Measurements from ENCODE around the gene CYP19A1. TPM values are rescaled to one million over a fixed set of nuclear protein-coding genes. Genes with fewer than 3 reads are reported as not detected.

Gene CYP19A1
- polyA plus RNA-seq, 2 donors, result 0.05 TPM; not detected in 1

- Histone ChIP-seq H3K9me3 (ENCODE audit: control insufficient read depth in 2 of 2, insufficient read depth in 1 of 2, low read depth in 1 of 2, low read length in 1 of 2) (no peaks in the 10 kb centered on the region), H3K27me3 (ENCODE audit: control insufficient read depth in 1 of 2, insufficient read depth in 2 of 2, low read length in 2 of 2) (no peaks in the 10 kb centered on the region), H3K27ac (ENCODE audit: low read depth in 2 of 2, low read length in 1 of 2) (no peak overlapping the region), H3K4me1 (ENCODE audit: control insufficient read depth in 2 of 2, insufficient read depth in 2 of 2, low read length in 1 of 2) (no peaks in the 10 kb centered on the region), H3K36me3 (ENCODE audit: control insufficient read depth in 2 of 2, insufficient read depth in 2 of 2, low read length in 1 of 2) (no peaks in the 10 kb centered on the region), H3K4me3 (ENCODE audit: low read depth in 1 of 2, low read length in 2 of 2) (no peak overlapping the region)
Measured at GRCh38 chr15:51243774-51244173, 94.6 kb downstream of the CYP19A1 start.

DNA sequence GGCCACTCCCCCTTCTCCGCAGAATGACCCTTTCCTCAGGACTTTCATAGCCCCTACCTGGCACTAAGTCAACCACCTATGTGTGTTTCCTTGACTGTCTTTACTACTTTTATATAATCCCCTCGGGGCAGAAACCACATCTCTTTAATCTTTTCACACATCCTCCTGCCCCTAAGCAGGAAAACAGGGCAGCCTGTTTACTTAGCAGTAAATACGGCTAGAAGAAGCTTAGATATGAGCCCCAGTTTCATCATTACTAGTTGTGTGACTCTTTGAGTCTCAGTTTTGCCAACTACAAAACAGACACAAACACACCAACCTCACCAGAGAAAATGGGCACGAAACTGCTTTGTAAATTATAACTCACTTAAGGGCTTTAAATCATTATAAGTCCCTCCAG lies 98.3 kb downstream of the CYP19A1 start:
- no peaks in the 10 kb centered on the region for H3K4me1 ChIP-seq (ENCODE audit: control insufficient read depth in 2 of 2, insufficient read depth in 2 of 2, low read length in 1 of 2)
- H3K27ac ChIP-seq (ENCODE audit: low read depth in 2 of 2, low read length in 1 of 2), result no peak overlapping the region
- 32 to 36% methylated on average over 4 of the region's 4 CpGs for WGBS, 2 donors
- no peaks in the 10 kb centered on the region for H3K27me3 ChIP-seq (ENCODE audit: control insufficient read depth in 1 of 2, insufficient read depth in 2 of 2, low read length in 2 of 2)
- no peaks in the 10 kb centered on the region for H3K36me3 ChIP-seq (ENCODE audit: control insufficient read depth in 2 of 2, insufficient read depth in 2 of 2, low read length in 1 of 2)
- H3K9me3 ChIP-seq (ENCODE audit: control insufficient read depth in 2 of 2, insufficient read depth in 1 of 2, low read depth in 1 of 2, low read length in 1 of 2), result no peaks in the 10 kb centered on the region
- H3K4me3 ChIP-seq (ENCODE audit: low read depth in 1 of 2, low read length in 2 of 2), result no peak overlapping the region

GRCh38 chr15:51237816-51238215 lies 100.6 kb downstream of the CYP19A1 start:
- Histone ChIP-seq H3K36me3 (ENCODE audit: control insufficient read depth in 2 of 2, insufficient read depth in 2 of 2, low read length in 1 of 2) (no peaks in the 10 kb centered on the region), H3K9me3 (ENCODE audit: control insufficient read depth in 2 of 2, insufficient read depth in 1 of 2, low read depth in 1 of 2, low read length in 1 of 2) (no peaks in the 10 kb centered on the region), H3K27me3 (ENCODE audit: control insufficient read depth in 1 of 2, insufficient read depth in 2 of 2, low read length in 2 of 2) (peaks cover 0 to 5% of the 10 kb centered on the region in 2 donors), H3K27ac (ENCODE audit: low read depth in 2 of 2, low read length in 1 of 2) (no peak overlapping the region), H3K4me3 (ENCODE audit: low read depth in 1 of 2, low read length in 2 of 2) (no peak overlapping the region), H3K4me1 (ENCODE audit: control insufficient read depth in 2 of 2, insufficient read depth in 2 of 2, low read length in 1 of 2) (no peaks in the 10 kb centered on the region)
- 43 to 62% methylated on average over 3 of the region's 3 CpGs for WGBS, 2 donors

DNA sequence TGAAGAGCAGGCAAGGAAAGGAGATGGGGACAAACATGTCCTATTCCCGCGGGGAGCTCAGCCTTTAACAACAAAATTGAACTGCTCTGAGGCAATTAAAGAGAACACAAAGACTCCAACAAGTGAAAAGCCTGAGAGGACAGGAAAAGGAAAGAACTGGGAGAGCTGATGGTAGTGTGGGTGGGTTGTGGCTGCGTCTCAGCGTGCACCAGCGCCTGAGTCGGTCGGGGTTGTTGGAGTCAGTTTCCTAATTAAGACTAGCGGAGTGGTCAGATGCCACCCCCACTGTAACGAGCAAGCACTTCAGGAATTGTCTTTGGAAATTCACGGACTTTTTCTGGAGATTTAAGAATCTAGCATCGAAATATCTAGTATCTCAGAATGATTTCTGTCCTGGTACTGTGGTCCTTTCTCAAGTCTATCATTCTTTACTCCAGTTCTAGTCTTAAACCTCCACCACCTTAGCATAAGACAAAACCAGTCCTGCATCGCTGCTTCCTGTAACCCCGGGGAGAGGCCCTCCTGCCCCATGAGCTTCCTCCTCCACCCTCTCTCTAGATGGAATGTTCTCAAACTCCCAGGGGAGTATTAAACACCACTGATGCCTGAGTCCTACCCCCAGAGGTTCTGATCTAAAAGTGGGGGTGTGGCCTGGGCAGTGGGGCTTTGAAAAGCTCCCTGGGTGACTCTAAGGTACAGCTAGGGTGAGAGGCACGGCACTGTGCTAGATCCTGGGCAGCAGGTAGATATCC lies 104.0 kb downstream of the CYP19A1 start:
- Histone ChIP-seq H3K27me3 (ENCODE audit: control insufficient read depth in 1 of 2, insufficient read depth in 2 of 2, low read length in 2 of 2) (peaks cover 0 to 5% of the 10 kb centered on the region in 2 donors), H3K9me3 (ENCODE audit: control insufficient read depth in 2 of 2, insufficient read depth in 1 of 2, low read depth in 1 of 2, low read length in 1 of 2) (no peaks in the 10 kb centered on the region), H3K4me3 (ENCODE audit: low read depth in 1 of 2, low read length in 2 of 2) (no peak overlapping the region), H3K27ac (ENCODE audit: low read depth in 2 of 2, low read length in 1 of 2) (no peak overlapping the region), H3K4me1 (ENCODE audit: control insufficient read depth in 2 of 2, insufficient read depth in 2 of 2, low read length in 1 of 2) (no peaks in the 10 kb centered on the region), H3K36me3 (ENCODE audit: control insufficient read depth in 2 of 2, insufficient read depth in 2 of 2, low read length in 1 of 2) (peaks cover 0 to 2% of the 10 kb centered on the region in 2 donors)
- 70 to 73% methylated on average over 14 of the region's 14 CpGs for WGBS, 2 donors

DNA sequence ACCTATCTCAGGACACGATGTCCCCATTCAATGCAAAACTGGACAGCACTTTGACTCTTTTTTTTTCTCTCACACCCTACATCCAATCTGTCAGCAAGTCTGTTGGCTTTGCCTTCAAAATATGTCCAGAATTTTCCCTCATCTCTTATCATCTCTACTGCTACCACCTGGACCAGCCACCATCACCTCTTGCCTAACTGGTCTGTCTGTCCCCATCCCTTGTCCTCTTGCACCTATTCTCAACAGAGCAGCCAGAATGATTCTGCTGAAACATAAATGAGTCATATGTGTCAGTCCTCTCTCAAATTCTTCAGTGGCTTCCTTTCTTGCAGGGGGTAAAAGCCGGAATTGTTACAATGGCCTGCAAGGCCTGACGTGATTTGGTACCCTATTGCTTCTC lies 105.8 kb downstream of the CYP19A1 start:
- no peak overlapping the region for H3K27ac ChIP-seq (ENCODE audit: low read depth in 2 of 2, low read length in 1 of 2)
- WGBS, 2 donors, result 84 to 85% methylated on average over 3 of the region's 3 CpGs
- peaks cover 0 to 2% of the 10 kb centered on the region in 2 donors for H3K4me1 ChIP-seq (ENCODE audit: control insufficient read depth in 2 of 2, insufficient read depth in 2 of 2, low read length in 1 of 2)
- H3K4me3 ChIP-seq (ENCODE audit: low read depth in 1 of 2, low read length in 2 of 2), result no peak overlapping the region
- peaks cover 0 to 2% of the 10 kb centered on the region in 2 donors for H3K36me3 ChIP-seq (ENCODE audit: control insufficient read depth in 2 of 2, insufficient read depth in 2 of 2, low read length in 1 of 2)
- peaks cover 0 to 5% of the 10 kb centered on the region in 2 donors for H3K27me3 ChIP-seq (ENCODE audit: control insufficient read depth in 1 of 2, insufficient read depth in 2 of 2, low read length in 2 of 2)
- H3K9me3 ChIP-seq (ENCODE audit: control insufficient read depth in 2 of 2, insufficient read depth in 1 of 2, low read depth in 1 of 2, low read length in 1 of 2), result no peaks in the 10 kb centered on the region

DNA sequence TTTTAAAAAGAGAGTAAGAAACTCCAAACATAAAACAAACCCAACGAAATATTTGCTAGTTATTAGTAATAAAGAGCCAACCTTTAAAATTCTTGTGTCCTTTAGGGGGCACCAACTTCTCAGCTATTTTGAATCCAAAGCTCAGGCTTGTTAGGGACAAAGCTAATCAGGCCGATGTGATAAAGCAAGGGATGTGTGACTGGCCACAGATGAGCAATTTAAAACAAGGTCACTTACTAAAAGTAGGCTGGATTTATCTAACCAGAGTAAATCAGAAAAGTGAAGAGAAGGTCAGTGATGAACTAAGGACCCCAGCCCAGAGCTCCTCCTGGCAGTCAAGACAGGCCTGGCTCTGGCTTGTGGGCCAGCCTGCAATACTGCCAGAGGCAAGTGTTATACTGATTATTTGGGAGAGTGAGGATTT lies 108.5 kb downstream of the CYP19A1 start:
- Histone ChIP-seq H3K4me3 (ENCODE audit: low read depth in 1 of 2, low read length in 2 of 2) (no peak overlapping the region), H3K36me3 (ENCODE audit: control insufficient read depth in 2 of 2, insufficient read depth in 2 of 2, low read length in 1 of 2) (peaks cover 0 to 2% of the 10 kb centered on the region in 2 donors), H3K9me3 (ENCODE audit: control insufficient read depth in 2 of 2, insufficient read depth in 1 of 2, low read depth in 1 of 2, low read length in 1 of 2) (no peaks in the 10 kb centered on the region), H3K4me1 (ENCODE audit: control insufficient read depth in 2 of 2, insufficient read depth in 2 of 2, low read length in 1 of 2) (peaks cover 0 to 2% of the 10 kb centered on the region in 2 donors), H3K27me3 (ENCODE audit: control insufficient read depth in 1 of 2, insufficient read depth in 2 of 2, low read length in 2 of 2) (peaks cover 0 to 5% of the 10 kb centered on the region in 2 donors), H3K27ac (ENCODE audit: low read depth in 2 of 2, low read length in 1 of 2) (no peak overlapping the region)
- 35 to 42% methylated on average over 2 of the region's 2 CpGs for WGBS, 2 donors

- Histone ChIP-seq H3K36me3 (ENCODE audit: control insufficient read depth in 2 of 2, insufficient read depth in 2 of 2, low read length in 1 of 2) (peaks cover 0 to 2% of the 10 kb centered on the region in 2 donors), H3K4me1 (ENCODE audit: control insufficient read depth in 2 of 2, insufficient read depth in 2 of 2, low read length in 1 of 2) (peaks cover 0 to 2% of the 10 kb centered on the region in 2 donors), H3K27me3 (ENCODE audit: control insufficient read depth in 1 of 2, insufficient read depth in 2 of 2, low read length in 2 of 2) (no peaks in the 10 kb centered on the region), H3K9me3 (ENCODE audit: control insufficient read depth in 2 of 2, insufficient read depth in 1 of 2, low read depth in 1 of 2, low read length in 1 of 2) (no peaks in the 10 kb centered on the region), H3K27ac (ENCODE audit: low read depth in 2 of 2, low read length in 1 of 2) (no peak overlapping the region), H3K4me3 (ENCODE audit: low read depth in 1 of 2, low read length in 2 of 2) (no peak overlapping the region)
- WGBS, 2 donors, result 42 to 51% methylated on average over 3 of the region's 3 CpGs
Measured at GRCh38 chr15:51227940-51228732, 110.3 kb downstream of the CYP19A1 start.

GRCh38 chr15:51226576-51227210 lies 111.7 kb downstream of the CYP19A1 start:
- 74 to 75% methylated on average over 6 of the region's 6 CpGs for WGBS, 2 donors

GRCh38 chr15:51224428-51224827 lies 114.0 kb downstream of the CYP19A1 start:
- Histone ChIP-seq H3K4me1 (ENCODE audit: control insufficient read depth in 2 of 2, insufficient read depth in 2 of 2, low read length in 1 of 2) (peaks cover 0 to 2% of the 10 kb centered on the region in 2 donors), H3K9me3 (ENCODE audit: control insufficient read depth in 2 of 2, insufficient read depth in 1 of 2, low read depth in 1 of 2, low read length in 1 of 2) (no peaks in the 10 kb centered on the region), H3K36me3 (ENCODE audit: control insufficient read depth in 2 of 2, insufficient read depth in 2 of 2, low read length in 1 of 2) (no peaks in the 10 kb centered on the region), H3K27me3 (ENCODE audit: control insufficient read depth in 1 of 2, insufficient read depth in 2 of 2, low read length in 2 of 2) (no peaks in the 10 kb centered on the region), H3K27ac (ENCODE audit: low read depth in 2 of 2, low read length in 1 of 2) (no peak overlapping the region), H3K4me3 (ENCODE audit: low read depth in 1 of 2, low read length in 2 of 2) (no peak overlapping the region)

More at GRCh38 chr15:51226576-51227210, 111.7 kb downstream of the CYP19A1 start:
- Histone ChIP-seq H3K27me3 (ENCODE audit: control insufficient read depth in 1 of 2, insufficient read depth in 2 of 2, low read length in 2 of 2) (no peaks in the 10 kb centered on the region), H3K4me1 (ENCODE audit: control insufficient read depth in 2 of 2, insufficient read depth in 2 of 2, low read length in 1 of 2) (peaks cover 0 to 2% of the 10 kb centered on the region in 2 donors), H3K36me3 (ENCODE audit: control insufficient read depth in 2 of 2, insufficient read depth in 2 of 2, low read length in 1 of 2) (peaks cover 0 to 2% of the 10 kb centered on the region in 2 donors), H3K9me3 (ENCODE audit: control insufficient read depth in 2 of 2, insufficient read depth in 1 of 2, low read depth in 1 of 2, low read length in 1 of 2) (no peaks in the 10 kb centered on the region), H3K27ac (ENCODE audit: low read depth in 2 of 2, low read length in 1 of 2) (no peak overlapping the region), H3K4me3 (ENCODE audit: low read depth in 1 of 2, low read length in 2 of 2) (no peak overlapping the region)

Measured in esophagus (tissue), 2 donors.